Esophagus (tissue), 2 donors: ENCODE measurements around the gene CCSER1. TPM values are rescaled to one million over a fixed set of nuclear protein-coding genes. Genes with fewer than 3 reads are reported as not detected.
"Not testable (repeated sequence)": the region's sequence is repeated elsewhere in the genome, so short reads cannot be mapped to it uniquely, and the experiment has no call there.

Experiments
- H3K27ac ChIP-seq, 2 donors: one replicate each; pipeline ENCODE4 v1.5.1; 2013; ENCODE audit warnings: low read depth in 2 of 2, mild to moderate bottlenecking in 2 of 2, inconsistent platforms in 1 of 2, low read length in 1 of 2, moderate library complexity in 1 of 2
- H3K27me3 ChIP-seq, 2 donors: one replicate each; pipeline ENCODE4 v1.6.1; 2013; ENCODE audit warnings: low read length in 2 of 2, control low read depth in 1 of 2, mild to moderate bottlenecking in 1 of 2; ENCODE audit not compliant: insufficient read depth in 2 of 2, control insufficient read depth in 1 of 2
- H3K36me3 ChIP-seq, 2 donors: one replicate each; pipeline ENCODE4 v1.6.1; 2013; ENCODE audit warnings: low read length in 1 of 2; ENCODE audit not compliant: control insufficient read depth in 2 of 2, insufficient read depth in 2 of 2
- H3K4me1 ChIP-seq, 2 donors: one replicate each; pipeline ENCODE4 v1.6.1; 2013; ENCODE audit warnings: low read length in 1 of 2; ENCODE audit not compliant: control insufficient read depth in 2 of 2, insufficient read depth in 2 of 2
- H3K4me3 ChIP-seq, 2 donors: one replicate each; pipeline ENCODE4 v1.5.1; 2013; ENCODE audit warnings: low read length in 2 of 2, mild to moderate bottlenecking in 2 of 2, low read depth in 1 of 2, moderate library complexity in 1 of 2
- H3K9me3 ChIP-seq, 2 donors: one replicate each; pipeline ENCODE4 v1.6.1; 2013; ENCODE audit warnings: mild to moderate bottlenecking in 2 of 2, low read depth in 1 of 2, low read length in 1 of 2, moderate library complexity in 1 of 2; ENCODE audit not compliant: control insufficient read depth in 2 of 2, insufficient read depth in 1 of 2
- WGBS, 2 donors: extraction: QIAGEN DNeasy Blood & Tissue Kit; methylation state at CpG; one replicate each; pipeline ENCODE4 v1.1.7; 2013; 5-methylcytosine and 5-hydroxymethylcytosine counted together
- polyA plus RNA-seq, 2 donors: library from polyadenylated mRNA; stranded (reverse); fragments of 200-250 nt; gene quantifications; one replicate each; pipeline ENCODE4 v1.2.3, GENCODE V29; 2013
- donor health status: healthy with polysubstance abuse.
- donor health status: Bipolar disorder and iron deficiency.

CCSER1 gene
- polyA plus RNA-seq, 2 donors: 0.35 to 0.87 TPM

DNA sequence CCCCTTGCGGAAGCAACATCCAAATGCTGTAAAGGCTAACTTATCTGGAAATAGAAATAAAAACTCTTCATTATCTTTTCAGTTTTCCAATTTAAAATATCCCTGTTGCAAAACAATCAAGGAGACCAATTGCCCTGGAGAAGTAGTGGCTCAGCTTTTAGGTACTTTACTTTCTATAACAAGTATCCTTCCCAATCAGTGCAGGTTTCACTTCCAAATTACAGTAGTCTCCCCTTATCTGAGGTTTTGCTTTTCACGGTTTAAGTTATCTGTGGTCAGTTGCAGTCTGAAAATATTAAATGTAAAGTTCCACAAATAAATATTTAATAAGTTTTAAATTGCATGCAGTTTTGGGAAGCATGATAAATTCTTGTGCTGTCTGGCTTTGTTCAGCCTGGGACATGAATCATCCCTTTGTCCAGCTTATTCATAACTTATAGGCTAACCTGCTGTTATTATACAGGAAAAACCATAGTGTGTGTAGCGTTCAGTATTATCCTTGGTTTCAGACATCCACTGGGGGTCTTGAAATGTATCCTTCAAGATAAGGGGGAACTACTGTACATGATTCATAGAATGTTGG lies 1203.5 kb downstream of the CCSER1 start:
- Histone ChIP-seq H3K27me3 (no peaks in the 10 kb centered on the region), H3K4me3 (no peak overlapping the region), H3K9me3 (peaks cover 3 to 7% of the 10 kb centered on the region in 2 donors), H3K27ac (no peak overlapping the region), H3K36me3 (no peaks in the 10 kb centered on the region), H3K4me1 (no peaks in the 10 kb centered on the region)
- 79 to 83% methylated on average over 3 of the region's 3 CpGs for WGBS, 2 donors

DNA sequence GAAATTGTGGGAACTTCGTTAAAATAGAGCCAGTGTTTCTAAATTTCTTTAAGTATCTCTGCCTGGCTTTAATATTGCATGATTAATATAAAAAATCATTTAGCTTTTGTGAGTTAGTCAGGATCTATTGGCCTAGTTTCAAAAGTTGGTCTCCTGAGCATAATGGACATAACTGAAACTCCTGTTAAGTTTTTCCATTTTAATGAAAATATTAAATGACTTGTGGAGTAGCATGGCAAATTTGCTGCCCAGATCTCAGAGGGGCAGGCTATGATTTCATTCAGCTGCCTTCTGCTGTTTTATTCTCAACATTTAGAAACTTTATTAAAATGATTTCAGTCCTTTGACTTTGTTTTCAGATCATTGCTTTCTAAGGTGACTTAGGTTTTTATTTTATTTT lies 1213.6 kb downstream of the CCSER1 start:
- Histone ChIP-seq H3K27ac (no peak overlapping the region), H3K4me1 (no peaks in the 10 kb centered on the region), H3K36me3 (no peaks in the 10 kb centered on the region), H3K4me3 (no peak overlapping the region), H3K9me3 (no peaks in the 10 kb centered on the region), H3K27me3 (no peaks in the 10 kb centered on the region)
- WGBS, 2 donors: 73 to 82% methylated on average over 1 of the region's 1 CpG

DNA sequence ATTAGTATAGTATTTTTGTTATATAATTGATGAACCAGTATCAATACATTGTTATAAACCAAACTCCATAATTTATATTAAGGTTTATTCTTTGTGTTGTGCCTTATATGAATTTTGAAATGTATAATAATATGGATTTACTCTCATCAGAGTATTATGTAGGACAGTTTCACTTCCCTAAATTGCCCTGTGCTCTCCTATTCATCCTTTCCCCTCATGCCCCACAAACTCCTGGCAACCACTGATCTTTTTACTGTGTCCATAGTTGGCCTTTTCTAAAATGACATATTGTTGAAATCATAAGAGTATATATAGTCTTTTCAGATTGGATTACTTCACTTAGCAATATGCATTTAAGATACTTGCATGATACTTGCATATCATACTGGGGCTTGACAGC lies 1218.4 kb downstream of the CCSER1 start:
- Histone ChIP-seq H3K4me1 (no peaks in the 10 kb centered on the region), H3K27ac (no peak overlapping the region), H3K36me3 (no peaks in the 10 kb centered on the region), H3K9me3 (no peaks in the 10 kb centered on the region), H3K4me3 (no peak overlapping the region), H3K27me3 (no peaks in the 10 kb centered on the region)

DNA sequence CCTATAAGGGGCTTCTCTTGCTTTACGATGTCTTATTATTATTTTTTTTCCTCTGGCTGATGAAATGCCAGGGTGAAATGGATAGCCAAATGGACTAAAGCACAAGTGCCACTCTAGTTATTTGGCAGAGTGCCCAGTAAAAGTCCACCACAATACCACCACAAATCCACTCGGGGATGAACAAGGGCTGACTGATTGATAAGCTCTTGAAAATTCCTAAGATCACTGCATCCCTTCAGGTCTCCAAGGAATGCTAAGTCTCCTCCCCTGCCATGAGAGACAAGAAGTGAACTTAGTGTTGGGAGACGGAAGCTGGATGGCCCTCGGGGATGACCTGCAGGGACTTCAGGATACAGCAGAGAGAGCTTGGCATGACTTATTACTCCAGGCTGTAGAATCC lies 1229.3 kb downstream of the CCSER1 start:
- not testable (repeated sequence) for H3K27me3 ChIP-seq, H3K27ac ChIP-seq, H3K4me3 ChIP-seq, H3K4me1 ChIP-seq, H3K36me3 ChIP-seq, H3K9me3 ChIP-seq
- WGBS, 2 donors: 89 to 94% methylated on average over 4 of the region's 4 CpGs

DNA sequence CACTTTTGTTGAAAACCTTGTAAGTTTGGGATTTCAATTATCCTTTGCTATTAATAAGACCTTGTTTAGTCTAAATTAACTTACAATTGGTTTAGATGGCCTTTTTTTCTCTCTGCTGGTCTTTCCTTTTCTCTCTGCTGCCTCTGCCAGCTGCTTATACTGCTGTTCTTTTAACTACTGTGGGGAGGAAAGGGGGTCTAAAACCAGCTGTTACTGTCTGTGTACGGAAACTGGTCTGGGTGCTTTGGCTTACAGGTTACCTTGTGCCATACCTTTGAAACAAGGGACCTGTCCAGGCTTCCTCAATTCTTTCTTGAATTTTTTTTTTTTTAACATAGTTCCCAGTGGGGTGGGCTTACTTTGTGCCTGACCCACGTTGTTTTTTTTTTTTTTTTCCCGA lies 1230.8 kb downstream of the CCSER1 start:
- not testable (repeated sequence) for H3K4me3 ChIP-seq, H3K9me3 ChIP-seq, H3K36me3 ChIP-seq, H3K27me3 ChIP-seq, H3K4me1 ChIP-seq, H3K27ac ChIP-seq
- WGBS, 2 donors: 68 to 73% methylated on average over 3 of the region's 3 CpGs

DNA sequence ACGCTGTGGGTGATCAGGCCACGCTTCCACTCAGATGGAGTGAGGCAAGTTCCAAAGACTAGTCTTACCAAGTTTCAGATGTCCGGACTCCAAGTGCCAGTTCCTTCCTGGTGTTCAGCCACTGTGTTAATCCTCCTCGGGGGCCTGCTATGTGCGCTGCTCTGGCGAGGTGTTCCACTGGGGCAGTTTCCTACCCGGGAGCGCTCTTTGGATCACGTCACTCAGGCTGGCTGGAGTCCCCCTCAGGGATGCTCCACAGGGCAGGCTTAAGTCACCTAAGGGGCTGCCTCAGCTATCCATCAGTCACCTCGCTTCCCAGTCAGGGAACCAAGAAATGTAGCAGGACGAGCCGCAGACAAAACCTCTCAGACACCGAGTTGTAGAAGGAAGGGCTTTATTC lies 1231.4 kb downstream of the CCSER1 start:
- not testable (repeated sequence) for H3K4me3 ChIP-seq, H3K27me3 ChIP-seq, H3K9me3 ChIP-seq, H3K4me1 ChIP-seq, H3K36me3 ChIP-seq
- 74 to 77% methylated on average over 13 of the region's 13 CpGs for WGBS, 2 donors
- H3K27ac ChIP-seq: peak overlapping the region in 1 of 2 donors; percentile 13

DNA sequence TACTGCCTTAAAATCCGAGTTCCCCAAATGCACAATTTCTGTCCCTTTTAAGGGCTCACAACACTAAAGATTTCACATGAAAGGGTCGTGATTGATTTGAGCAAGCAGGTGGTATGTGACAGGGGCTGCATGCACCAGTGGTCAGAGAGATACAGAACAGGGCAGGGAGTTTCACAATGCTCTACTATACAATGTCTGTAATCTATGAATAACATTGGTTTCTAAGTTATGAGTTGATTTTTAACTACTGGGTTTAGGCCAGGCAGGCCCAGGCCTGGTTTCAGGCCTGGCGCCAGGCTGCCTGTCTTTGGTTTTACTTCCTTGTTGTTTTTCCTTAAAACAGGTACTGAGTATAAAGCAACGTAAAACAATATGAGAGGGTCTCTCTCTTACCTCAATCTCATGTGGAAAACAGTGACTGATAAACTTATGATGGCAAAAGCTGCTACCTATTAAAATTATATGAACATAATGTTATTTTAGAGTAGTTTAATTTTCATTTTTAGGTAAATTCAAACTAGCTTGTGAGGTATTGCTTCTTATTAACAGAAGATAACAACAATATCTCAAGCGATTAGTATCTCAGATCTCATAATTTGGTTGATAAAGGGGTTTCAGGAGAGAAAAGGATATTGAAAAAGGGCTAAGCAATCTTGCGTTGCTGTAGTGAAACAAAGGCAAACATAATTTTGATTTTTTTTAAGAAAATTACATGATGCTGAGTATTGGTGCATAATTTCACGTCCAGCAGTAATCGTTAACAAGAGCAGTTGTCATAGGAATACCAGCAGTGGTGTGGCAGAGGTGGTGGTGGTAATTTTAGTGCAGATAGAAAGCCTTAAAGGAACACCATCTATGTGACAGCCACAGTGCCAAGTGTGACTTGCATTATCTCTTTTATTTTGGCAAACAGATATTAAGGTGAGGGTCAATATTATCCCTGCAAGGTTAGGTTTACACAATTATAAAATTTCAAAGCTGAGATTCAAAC lies 1232.1 kb downstream of the CCSER1 start:
- no peak overlapping the region for H3K27ac ChIP-seq
- H3K4me3 ChIP-seq: no peak overlapping the region
- no peaks in the 10 kb centered on the region for H3K27me3 ChIP-seq
- H3K9me3 ChIP-seq: no peaks in the 10 kb centered on the region
- WGBS, 2 donors: 56 to 58% methylated on average over 8 of the region's 8 CpGs
- H3K4me1 ChIP-seq: no peaks in the 10 kb centered on the region
- H3K36me3 ChIP-seq: no peaks in the 10 kb centered on the region

DNA sequence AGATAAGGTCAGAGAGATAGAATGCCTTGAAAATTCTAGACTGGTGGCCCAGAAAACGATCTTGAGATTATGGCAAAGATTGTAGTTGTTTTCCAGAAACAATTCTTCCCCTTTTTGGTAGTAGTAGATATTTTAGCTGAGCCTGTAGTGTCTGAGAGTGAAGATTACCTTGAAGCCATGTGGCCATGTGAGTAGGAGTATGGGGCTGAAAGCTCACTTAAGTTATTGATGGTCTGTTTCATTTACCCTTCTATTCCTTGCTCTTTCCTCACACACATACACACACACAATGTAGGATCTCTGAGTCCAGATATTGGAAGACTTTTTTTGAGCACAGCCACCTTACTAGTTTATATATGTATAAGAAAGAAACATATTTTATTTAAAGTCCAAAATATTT lies 1234.9 kb downstream of the CCSER1 start:
- H3K27me3 ChIP-seq: no peaks in the 10 kb centered on the region
- no peaks in the 10 kb centered on the region for H3K36me3 ChIP-seq
- H3K4me3 ChIP-seq: no peak overlapping the region
- no peaks in the 10 kb centered on the region for H3K4me1 ChIP-seq
- no peak overlapping the region for H3K27ac ChIP-seq
- no peaks in the 10 kb centered on the region for H3K9me3 ChIP-seq
- 64 to 76% methylated on average over 1 of the region's 1 CpG for WGBS, 2 donors

DNA sequence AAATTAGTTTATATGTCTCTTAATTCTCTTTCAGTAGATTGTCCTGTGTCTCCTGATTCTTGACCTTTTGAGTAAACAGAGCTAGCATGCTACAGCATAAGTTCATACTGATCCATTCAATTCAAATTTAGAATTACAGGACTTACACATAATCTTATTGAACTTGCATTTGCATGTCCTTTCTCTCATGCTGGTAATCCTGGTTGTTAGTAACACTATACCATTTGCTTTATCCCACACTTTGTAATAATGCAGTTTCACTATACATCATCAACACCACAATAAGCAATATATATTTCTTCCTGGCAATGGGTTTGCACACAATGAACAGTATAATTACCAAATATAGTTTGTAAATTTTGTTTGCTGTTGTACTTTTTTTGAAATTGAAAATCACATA lies 1239.4 kb downstream of the CCSER1 start:
- no peak overlapping the region for H3K4me3 ChIP-seq
- no peaks in the 10 kb centered on the region for H3K36me3 ChIP-seq
- H3K9me3 ChIP-seq: no peaks in the 10 kb centered on the region
- no peaks in the 10 kb centered on the region for H3K4me1 ChIP-seq
- no peak overlapping the region for H3K27ac ChIP-seq
- H3K27me3 ChIP-seq: no peaks in the 10 kb centered on the region

DNA sequence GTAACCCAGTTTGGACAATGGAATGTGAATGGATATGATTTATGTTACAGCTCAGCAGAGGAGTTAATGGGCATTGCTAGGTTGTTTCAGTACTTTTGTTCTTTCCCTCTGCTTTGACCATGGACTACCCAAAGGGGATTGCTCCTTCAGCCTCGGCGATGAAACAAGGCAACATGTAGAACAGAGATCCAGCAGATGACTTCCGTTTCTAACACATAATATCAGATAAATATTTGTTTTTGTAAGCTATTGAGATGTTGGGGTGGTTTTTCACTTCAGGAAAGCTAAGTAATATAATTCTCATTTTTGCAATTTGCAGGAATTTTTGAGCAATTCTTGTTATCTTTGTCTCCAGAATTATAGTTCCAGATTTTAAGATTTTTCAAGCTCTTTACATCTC lies 1241.9 kb downstream of the CCSER1 start:
- H3K27me3 ChIP-seq: no peaks in the 10 kb centered on the region
- 85 to 88% methylated on average over 3 of the region's 3 CpGs for WGBS, 2 donors
- no peaks in the 10 kb centered on the region for H3K36me3 ChIP-seq
- no peaks in the 10 kb centered on the region for H3K4me1 ChIP-seq
- no peak overlapping the region for H3K27ac ChIP-seq
- H3K9me3 ChIP-seq: no peaks in the 10 kb centered on the region
- no peak overlapping the region for H3K4me3 ChIP-seq
